Endothelial cell of umbilical vein (primary cell): Measurements from ENCODE around the gene TKTL1. TPM values are rescaled to one million over a fixed set of nuclear protein-coding genes. Genes with fewer than 3 reads are reported as not detected.

Experiments
- BruUV-seq: library from RNA; stranded (reverse); fragments of 400-500 nt; replicated peaks from 2 replicates; lab custom pipeline; 2021; lab: Mats Ljungman, UMichigan
- CTCF ChIA-PET: fragments of 300-600, 350-600 bp; sonication (Branson Sonifier 250); formaldehyde crosslinking; loops from one replicate; lab custom pipeline; 2021; ENCODE audit warnings: antibody characterized with exemption, inconsistent platforms; lab: Charles Lee
- POLR2A ChIA-PET: fragments of 300-600, 350-600 bp; sonication (Branson Sonifier 250); formaldehyde crosslinking; loops from one replicate; lab custom pipeline; 2021; ENCODE audit warnings: antibody characterized with exemption, inconsistent platforms; lab: Charles Lee
- DNase-seq: peaks from one replicate; pipeline ENCODE4 v3.0.0-alpha.2; 2011; ENCODE audit warnings: low read depth, low spot score
- FAIRE-seq: peaks from 2 replicates; lab custom pipeline; 2011; peaks lifted over from hg19 to GRCh38; lab: Jason Lieb, UNC
- H2AFZ ChIP-seq: 2 replicates; pipeline ENCODE4 v1.6.0; 2012; ENCODE audit warnings: low read depth, low read length, control low read depth, inconsistent platforms
- H3K27ac ChIP-seq: 2 replicates; pipeline ENCODE4 v1.5.1; 2011; ENCODE audit warnings: low read depth, mild to moderate bottlenecking, control low read depth, low read length, moderate library complexity; ENCODE audit not compliant: insufficient read depth
- H3K27me3 ChIP-seq, 2 experiments: 2 replicates each; pipeline versions ENCODE4 v1.6.0 to v1.6.1; 2011; ENCODE audit warnings: low read length in 2 of 2, mixed read lengths in 1 of 2; ENCODE audit not compliant: control insufficient read depth in 2 of 2, insufficient read depth in 2 of 2
- H3K36me3 ChIP-seq, 2 experiments: 2 replicates in 1 of 2; 3 replicates in 1 of 2; pipeline ENCODE4 v1.5.1; 2011; ENCODE audit warnings: low read length in 2 of 2, mild to moderate bottlenecking in 1 of 2, moderate library complexity in 1 of 2; ENCODE audit not compliant: control insufficient read depth in 2 of 2, insufficient read depth in 2 of 2; ENCODE audit errors: extremely low read depth in 1 of 2
- H3K4me1 ChIP-seq: 3 replicates; pipeline ENCODE4 v1.5.1; 2011; ENCODE audit warnings: mild to moderate bottlenecking, low read length; ENCODE audit not compliant: control insufficient read depth, insufficient read depth; ENCODE audit errors: extremely low read depth
- H3K4me2 ChIP-seq: 2 replicates; pipeline ENCODE4 v1.6.1; 2011; ENCODE audit warnings: low read length, control low read depth, mixed read lengths; ENCODE audit not compliant: insufficient read depth
- H3K4me3 ChIP-seq, 3 experiments: fragments of 200-600 bp in 1 of 3; sonication (generic), shearing (Covaris generic) in 1 of 3; replicated peaks in 1 of 3; 2 replicates each; pipeline ENCODE4 v1.5.1; 2011 to 2016; ENCODE audit warnings: control low read depth in 3 of 3, low read length in 3 of 3, mild to moderate bottlenecking in 2 of 3, inconsistent platforms in 1 of 3, low read depth in 1 of 3, moderate library complexity in 1 of 3; ENCODE audit not compliant: insufficient read depth in 1 of 3
- H3K79me2 ChIP-seq: 2 replicates; pipeline ENCODE4 v1.6.0; 2012; ENCODE audit warnings: low read length, inconsistent platforms; ENCODE audit not compliant: control insufficient read depth, insufficient read depth
- H3K9ac ChIP-seq: replicated peaks from 2 replicates; pipeline ENCODE3; 2011; ENCODE audit warnings: low read length, control low read depth; ENCODE audit not compliant: insufficient read depth; ENCODE audit errors: extremely low read depth
- H3K9me1 ChIP-seq: replicated peaks from 3 replicates; pipeline ENCODE4 v1.6.0; 2011; ENCODE audit warnings: mild to moderate bottlenecking, low read length; ENCODE audit not compliant: control insufficient read depth, insufficient read depth; ENCODE audit errors: extremely low read depth
- H3K9me3 ChIP-seq: replicated peaks from 2 replicates; pipeline ENCODE4 v1.5.1; 2012; ENCODE audit warnings: low read length, inconsistent platforms; ENCODE audit not compliant: control insufficient read depth, insufficient read depth
- H4K20me1 ChIP-seq: replicated peaks from 2 replicates; pipeline ENCODE3; 2011; ENCODE audit warnings: mild to moderate bottlenecking, low read length; ENCODE audit not compliant: control insufficient read depth, insufficient read depth; ENCODE audit errors: extremely low read depth
- EZH2 ChIP-seq: IDR thresholded peaks from 2 replicates; pipeline ENCODE4 v1.6.1; 2012; ENCODE audit warnings: borderline replicate concordance, low read depth, mild to moderate bottlenecking, moderate library complexity, low read length, inconsistent platforms; ENCODE audit not compliant: severe bottlenecking
- FOS ChIP-seq: IDR thresholded peaks from 2 replicates; pipeline ENCODE4 v1.6.1; 2011; ENCODE audit warnings: mild to moderate bottlenecking, low read length, moderate library complexity, borderline replicate concordance; ENCODE audit not compliant: insufficient read depth
- GATA2 ChIP-seq: IDR thresholded peaks from 2 replicates; pipeline ENCODE4 v1.7.0; 2011; ENCODE audit warnings: low read depth, mild to moderate bottlenecking, moderate library complexity, mixed read lengths, low read length; ENCODE audit not compliant: insufficient read length, insufficient read depth
- JUN ChIP-seq: IDR thresholded peaks from 2 replicates; pipeline ENCODE4 v1.6.1; 2011; ENCODE audit warnings: borderline replicate concordance, low read depth; ENCODE audit not compliant: insufficient read length, insufficient read depth
- MYC ChIP-seq: IDR thresholded peaks from one replicate; pipeline ENCODE4 v1.6.1; 2011; ENCODE audit warnings: mild to moderate bottlenecking, low read depth, low read length
- POLR2A ChIP-seq: IDR thresholded peaks from 2 replicates; pipeline ENCODE4 v1.6.1; 2012; ENCODE audit warnings: low read depth, mild to moderate bottlenecking, control low read depth, low read length
- POLR2AphosphoS5 ChIP-seq: IDR thresholded peaks from 2 replicates; pipeline ENCODE4 v1.6.1; 2012; ENCODE audit warnings: low read depth, mild to moderate bottlenecking, control low read depth, low read length, moderate library complexity; ENCODE audit not compliant: insufficient read depth
- dilution Hi-C: fragments of 300-500 bp; cut with MboI; formaldehyde crosslinking; loops from one replicate; pipeline ENCODE4 v1.15.0; 2019; ENCODE audit warnings: low sequenced_read_pairs; ENCODE audit not compliant: extremely low pct_ligation_motif_present
- intact Hi-C: fragments of 100-400 bp; cut with micrococcal nuclease; formaldehyde crosslinking; loops from one replicate; pipeline ENCODE4 v1.10.0; 2022
- polyA plus RNA-seq, 4 experiments: library from polyadenylated mRNA; depleted of rRNA in 3 of 4; stranded (reverse) in 3 of 4; unstranded in 1 of 4; fragments of >200 nt; gene quantifications; 2 replicates each; pipeline versions ENCODE4 v1.2.1 to v1.2.3, GENCODE V29; 2011 to 2012; ENCODE audit warnings: missing spikeins in 1 of 4
- total RNA-seq: library from RNA; stranded (reverse); gene quantifications from 2 replicates; pipeline ENCODE4 v1.2.3, GENCODE V29; 2021
- TF ChIP-seq, protein P1 (sequence below), 2 donors: IDR thresholded peaks; 1 replicate in 1 of 2; 2 replicates in 1 of 2; pipeline ENCODE4 v1.5.1; 2011; ENCODE audit warnings: low read length in 2 of 2, mild to moderate bottlenecking in 2 of 2, moderate library complexity in 2 of 2, control low read depth in 1 of 2, inconsistent platforms in 1 of 2, low read depth in 1 of 2; ENCODE audit not compliant: insufficient read depth in 1 of 2; ENCODE audit errors: extremely low read depth in 1 of 2
- TF ChIP-seq, protein P2 (sequence below): IDR thresholded peaks from 2 replicates; pipeline ENCODE4 v1.6.1; 2011; ENCODE audit not compliant: insufficient read depth, insufficient read length

The TKTL1 gene
- total and polyA plus RNA-seq, 2 donors (not counting 3 experiments of a cell fraction or from before 2014, with no cell fraction given), result 0.03 TPM; not detected in 1

DNA sequence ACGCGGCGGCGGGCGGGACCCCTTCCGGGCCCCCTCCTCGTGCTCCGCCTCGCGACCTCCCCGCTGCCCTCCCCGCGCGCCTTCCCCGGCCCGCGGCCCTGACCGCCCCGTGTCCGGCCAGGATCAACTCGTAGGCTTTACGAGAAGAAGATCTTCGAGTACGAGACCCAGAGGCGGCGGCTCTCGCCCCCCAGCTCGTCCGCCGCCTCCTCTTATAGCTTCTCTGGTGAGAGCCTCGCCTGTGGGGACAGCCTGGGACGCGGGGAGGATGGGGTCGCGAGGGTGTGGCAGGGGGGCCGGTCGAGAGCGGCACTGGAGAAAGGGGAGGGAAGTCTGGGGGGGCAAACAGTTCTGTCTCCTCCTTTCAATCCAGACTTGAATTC, 84.0 kb downstream of the TKTL1 start:
- H3K27ac ChIP-seq, result peak overlapping the region; percentile 87
- intact Hi-C loops, result no loop called here
- no peaks in the 10 kb centered on the region for H3K27me3 ChIP-seq
- no peaks in the 10 kb centered on the region for H3K9me3 ChIP-seq
- no peak for FAIRE-seq
- H3K4me1 ChIP-seq, result peaks cover 9% of the 10 kb centered on the region
- H2AFZ ChIP-seq, result no peak overlapping the region
- peak overlapping the region; percentile 70 to 95 (median 78) for H3K4me3 ChIP-seq
- no peak for TF ChIP-seq EZH2
- TF ChIP-seq, protein P1, sequence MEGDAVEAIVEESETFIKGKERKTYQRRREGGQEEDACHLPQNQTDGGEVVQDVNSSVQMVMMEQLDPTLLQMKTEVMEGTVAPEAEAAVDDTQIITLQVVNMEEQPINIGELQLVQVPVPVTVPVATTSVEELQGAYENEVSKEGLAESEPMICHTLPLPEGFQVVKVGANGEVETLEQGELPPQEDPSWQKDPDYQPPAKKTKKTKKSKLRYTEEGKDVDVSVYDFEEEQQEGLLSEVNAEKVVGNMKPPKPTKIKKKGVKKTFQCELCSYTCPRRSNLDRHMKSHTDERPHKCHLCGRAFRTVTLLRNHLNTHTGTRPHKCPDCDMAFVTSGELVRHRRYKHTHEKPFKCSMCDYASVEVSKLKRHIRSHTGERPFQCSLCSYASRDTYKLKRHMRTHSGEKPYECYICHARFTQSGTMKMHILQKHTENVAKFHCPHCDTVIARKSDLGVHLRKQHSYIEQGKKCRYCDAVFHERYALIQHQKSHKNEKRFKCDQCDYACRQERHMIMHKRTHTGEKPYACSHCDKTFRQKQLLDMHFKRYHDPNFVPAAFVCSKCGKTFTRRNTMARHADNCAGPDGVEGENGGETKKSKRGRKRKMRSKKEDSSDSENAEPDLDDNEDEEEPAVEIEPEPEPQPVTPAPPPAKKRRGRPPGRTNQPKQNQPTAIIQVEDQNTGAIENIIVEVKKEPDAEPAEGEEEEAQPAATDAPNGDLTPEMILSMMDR (IDR thresholded peaks at IDR 0.05; ENCODE audit: extremely low read depth in 1 of 2, insufficient read depth in 1 of 2, low read depth in 1 of 2, low read length in 2 of 2), result no peak
- TF ChIP-seq, protein P2, sequence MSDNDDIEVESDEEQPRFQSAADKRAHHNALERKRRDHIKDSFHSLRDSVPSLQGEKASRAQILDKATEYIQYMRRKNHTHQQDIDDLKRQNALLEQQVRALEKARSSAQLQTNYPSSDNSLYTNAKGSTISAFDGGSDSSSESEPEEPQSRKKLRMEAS, result no peak
- no peak for TF ChIP-seq POLR2AphosphoS5
- no peak for TF ChIP-seq FOS
- no peak for TF ChIP-seq POLR2A
- TF ChIP-seq JUN, result no peak
- no peak for TF ChIP-seq GATA2
- TF ChIP-seq MYC, result no peak
- H4K20me1 ChIP-seq, result no peaks in the 10 kb centered on the region
- H3K9me1 ChIP-seq, result no peaks in the 10 kb centered on the region
- ChIA-PET POLR2A (interaction anchor here (1.0 to 1.2 kb wide), 3 partner anchors 8 to 18 kb away, joined by 4 read pairs; no protein-coding TSS in a partner anchor), CTCF (interaction anchor here (0.6 kb wide), 1 partner anchor 20 kb away, joined by 3 read pairs; no protein-coding TSS in a partner anchor)
- H3K36me3 ChIP-seq, result no peaks in the 10 kb centered on the region
- H3K4me2 ChIP-seq, result peak overlapping the region; percentile 51
- TSS peak; percentile 74 for BruUV-seq
- peak overlapping the region; percentile 94 for H3K9ac ChIP-seq
- dilution Hi-C loops, result no loop called here
- no peak for DNase-seq
- H3K79me2 ChIP-seq, result peaks cover 17% of the 10 kb centered on the region

Other genes with a start within 250 kb of the TKTL1 start
- gene MECP2, start 198.1 kb upstream of the TKTL1 start, total RNA-seq, result 40.9 and 45.3 TPM in 2 replicates
- gene MECP2, start 198.1 kb upstream of the TKTL1 start, polyA plus RNA-seq, result 7.7 and 9.0 TPM in 2 replicates
- not detected in 2 replicates for gene OPN1LW, start 151.6 kb upstream of the TKTL1 start, total RNA-seq
- gene OPN1LW, start 151.6 kb upstream of the TKTL1 start, polyA plus RNA-seq, result not detected in 2 replicates
- not detected in 2 replicates for gene OPN1MW, start 113.2 kb upstream of the TKTL1 start, total RNA-seq
- gene OPN1MW, start 113.2 kb upstream of the TKTL1 start, polyA plus RNA-seq, result 0.10 TPM in 1 of 2 replicates, not detected in the other
- gene OPN1MW2, start 76.0 kb upstream of the TKTL1 start, total RNA-seq, result not detected in 2 replicates
- gene OPN1MW2, start 76.0 kb upstream of the TKTL1 start, polyA plus RNA-seq, result not detected in 2 replicates
- not detected in 2 replicates for gene OPN1MW3, start 38.2 kb upstream of the TKTL1 start, total RNA-seq
- gene OPN1MW3, start 38.2 kb upstream of the TKTL1 start, polyA plus RNA-seq, result not detected in 2 replicates
- gene TEX28, start 671 bp upstream of the TKTL1 start, total RNA-seq, result not detected in 2 replicates
- gene TEX28, start 671 bp upstream of the TKTL1 start, polyA plus RNA-seq, result not detected in 2 replicates
- 1,474 and 1,671 TPM in 2 replicates for gene FLNA, start 78.8 kb downstream of the TKTL1 start, total RNA-seq
- gene FLNA, start 78.8 kb downstream of the TKTL1 start, polyA plus RNA-seq, result 658 and 817 TPM in 2 replicates
- 71.5 and 76.8 TPM in 2 replicates for gene EMD, start 83.5 kb downstream of the TKTL1 start, total RNA-seq
- 47.0 and 50.6 TPM in 2 replicates for gene EMD, start 83.5 kb downstream of the TKTL1 start, polyA plus RNA-seq
- gene RPL10, start 102.6 kb downstream of the TKTL1 start, total RNA-seq, result 2,493 and 2,979 TPM in 2 replicates
- 6,375 and 7,586 TPM in 2 replicates for gene RPL10, start 102.6 kb downstream of the TKTL1 start, polyA plus RNA-seq
- gene DNASE1L1, start 113.5 kb downstream of the TKTL1 start, total RNA-seq, result 47.5 and 61.5 TPM in 2 replicates
- 84.9 and 90.8 TPM in 2 replicates for gene DNASE1L1, start 113.5 kb downstream of the TKTL1 start, polyA plus RNA-seq
- 43.4 and 46.6 TPM in 2 replicates for gene TAFAZZIN, start 115.7 kb downstream of the TKTL1 start, total RNA-seq
- 33.8 and 37.2 TPM in 2 replicates for gene TAFAZZIN, start 115.7 kb downstream of the TKTL1 start, polyA plus RNA-seq
- 136 and 145 TPM in 2 replicates for gene ATP6AP1, start 132.9 kb downstream of the TKTL1 start, total RNA-seq
- 322 and 393 TPM in 2 replicates for gene ATP6AP1, start 132.9 kb downstream of the TKTL1 start, polyA plus RNA-seq
- gene GDI1, start 141.4 kb downstream of the TKTL1 start, total RNA-seq, result 128 and 131 TPM in 2 replicates
- 247 and 267 TPM in 2 replicates for gene GDI1, start 141.4 kb downstream of the TKTL1 start, polyA plus RNA-seq
- 111 and 123 TPM in 2 replicates for gene FAM50A, start 148.3 kb downstream of the TKTL1 start, total RNA-seq
- gene FAM50A, start 148.3 kb downstream of the TKTL1 start, polyA plus RNA-seq, result 66.6 and 75.9 TPM in 2 replicates
- 58.3 and 58.6 TPM in 2 replicates for gene PLXNA3, start 162.5 kb downstream of the TKTL1 start, total RNA-seq
- gene PLXNA3, start 162.5 kb downstream of the TKTL1 start, polyA plus RNA-seq, result 56.8 and 63.2 TPM in 2 replicates
- gene LAGE3, start 183.5 kb downstream of the TKTL1 start, total RNA-seq, result 14.3 and 17.8 TPM in 2 replicates
- 31.9 and 47.8 TPM in 2 replicates for gene LAGE3, start 183.5 kb downstream of the TKTL1 start, polyA plus RNA-seq
- 27.2 and 31.4 TPM in 2 replicates for gene UBL4A, start 190.8 kb downstream of the TKTL1 start, total RNA-seq
- gene UBL4A, start 190.8 kb downstream of the TKTL1 start, polyA plus RNA-seq, result 25.3 and 28.3 TPM in 2 replicates
- 19.7 and 22.6 TPM in 2 replicates for gene SLC10A3, start 194.8 kb downstream of the TKTL1 start, total RNA-seq
- 21.9 and 30.8 TPM in 2 replicates for gene SLC10A3, start 194.8 kb downstream of the TKTL1 start, polyA plus RNA-seq
- 25.6 and 42.9 TPM in 2 replicates for gene FAM3A, start 220.4 kb downstream of the TKTL1 start, total RNA-seq
- 32.0 and 37.3 TPM in 2 replicates for gene FAM3A, start 220.4 kb downstream of the TKTL1 start, polyA plus RNA-seq